NCI-H2196 (cell line): Measurements from ENCODE around the gene SPINK6.

Source experiments
- DNase-seq: peaks from one replicate; lab custom pipeline; 2025; ENCODE audit not compliant: unreplicated experiment; lab: John Stamatoyannopoulos, UW

SPINK6 gene, protein sequence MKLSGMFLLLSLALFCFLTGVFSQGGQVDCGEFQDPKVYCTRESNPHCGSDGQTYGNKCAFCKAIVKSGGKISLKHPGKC

GRCh38 chr5:148202531-148203203 lies at the start of gene SPINK6:
TSS of gene SPINK6 (plus strand) at chr5:148203042. CDS start at chr5:148203097, 55 bp downstream.
- DNase-seq, result no peak

DNA sequence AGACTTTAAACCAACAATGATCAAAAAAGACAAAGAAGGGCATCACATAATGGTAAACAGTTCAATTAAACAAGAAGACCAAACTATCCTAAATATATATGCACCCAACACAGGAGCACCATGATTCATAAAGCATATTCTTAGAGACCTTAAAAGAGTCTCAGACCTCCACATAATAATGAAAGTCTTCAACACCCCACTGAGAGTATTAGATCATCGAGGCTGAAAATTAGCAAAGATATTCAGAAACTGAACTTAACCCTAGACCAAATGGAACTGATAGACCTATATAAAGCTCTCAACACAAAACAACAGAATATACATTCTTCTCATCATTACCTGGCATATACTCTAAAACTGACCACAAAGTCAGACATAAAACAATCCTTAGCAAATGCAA lies 46.2 kb upstream of the SPINK6 start:
- no peak for DNase-seq

- no peak for DNase-seq
Measured at GRCh38 chr5:148162038-148162437, 40.8 kb upstream of the SPINK6 start.

GRCh38 chr5:148163345-148163744 lies 39.5 kb upstream of the SPINK6 start:
- no peak for DNase-seq

DNA sequence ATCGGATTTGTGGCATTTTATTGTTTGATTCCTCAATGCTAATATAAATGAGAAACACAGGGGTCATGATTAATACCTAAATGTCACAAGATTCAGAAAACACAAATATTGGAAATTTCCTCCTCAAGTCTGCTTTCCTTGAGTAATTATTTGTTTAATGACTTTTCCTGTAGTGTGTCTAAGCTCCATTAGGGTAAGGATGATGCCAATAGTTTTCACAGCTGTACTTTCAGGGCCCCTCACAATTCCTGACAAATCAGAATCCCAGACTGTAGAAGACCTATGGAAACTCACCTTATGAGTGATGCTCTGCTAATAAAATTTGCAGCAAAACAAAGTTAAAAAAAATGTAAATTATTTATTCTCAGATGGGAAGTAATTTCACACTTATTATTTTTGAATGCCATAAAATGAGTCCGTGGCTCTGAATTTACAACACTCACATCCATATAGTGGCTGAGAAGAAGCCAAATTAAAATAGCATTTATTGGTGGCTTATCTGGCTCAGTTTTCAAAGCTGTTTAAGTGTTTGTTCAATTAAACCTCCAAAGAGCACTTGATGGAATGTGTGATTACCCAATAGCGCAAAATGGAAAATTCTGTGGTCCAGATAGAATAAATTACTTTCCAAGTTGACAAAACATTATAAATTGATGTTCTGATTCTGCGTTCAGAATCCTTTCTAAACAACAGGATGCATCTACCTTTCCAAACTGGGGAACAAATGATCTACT lies 36.1 kb upstream of the SPINK6 start:
- no peak for DNase-seq

DNA sequence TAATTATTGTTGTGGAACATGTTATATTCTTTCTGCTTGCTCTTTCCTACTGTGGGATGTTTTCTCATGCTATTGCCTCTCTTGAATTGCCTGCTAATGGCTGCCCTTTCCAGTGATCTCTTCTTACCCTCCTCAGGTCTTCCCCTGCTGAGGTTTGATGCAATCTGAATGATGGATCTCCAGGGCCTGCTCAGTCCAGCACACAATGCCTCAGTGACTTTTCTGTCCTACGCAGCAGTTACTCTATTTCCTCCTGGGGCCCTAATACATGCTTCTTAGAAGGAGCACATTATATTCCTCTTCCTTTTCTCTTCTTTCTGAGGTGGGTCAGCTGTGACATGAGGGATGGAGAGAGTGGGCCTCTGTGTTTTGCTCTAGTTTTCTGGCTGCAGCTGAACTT lies 34.6 kb upstream of the SPINK6 start, which contains the start of gene SPINK14:
Gene SPINK14, plus strand, starts transcription at position 301 of the 400 bp plus-strand sequence. CDS start 1,187 bp downstream, outside the sequence.
- no peak for DNase-seq

GRCh38 chr5:148172377-148172776 lies 30.5 kb upstream of the SPINK6 start:
- DNase-seq, result no peak

GRCh38 chr5:148176480-148176879 lies 26.4 kb upstream of the SPINK6 start:
- no peak for DNase-seq

DNA sequence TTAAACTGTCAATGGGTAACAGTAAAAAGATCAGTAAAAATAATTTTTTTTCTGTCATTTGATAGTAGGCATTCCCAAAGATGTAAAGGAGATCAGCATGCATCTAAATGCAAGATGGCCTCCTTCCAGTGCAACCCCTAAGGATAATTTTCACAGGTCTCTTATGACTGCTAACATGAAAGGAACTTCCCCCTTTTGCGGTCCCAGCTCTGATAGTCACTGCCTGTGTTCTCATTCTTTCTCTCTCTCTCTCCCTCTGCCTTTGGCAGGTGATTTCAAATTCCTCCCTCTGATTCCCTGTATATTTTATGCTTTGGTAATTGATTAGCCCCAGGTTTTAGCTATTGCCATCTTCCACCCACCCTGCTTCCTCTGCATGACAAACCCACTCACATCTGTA lies 25.6 kb upstream of the SPINK6 start:
- no peak for DNase-seq

DNA sequence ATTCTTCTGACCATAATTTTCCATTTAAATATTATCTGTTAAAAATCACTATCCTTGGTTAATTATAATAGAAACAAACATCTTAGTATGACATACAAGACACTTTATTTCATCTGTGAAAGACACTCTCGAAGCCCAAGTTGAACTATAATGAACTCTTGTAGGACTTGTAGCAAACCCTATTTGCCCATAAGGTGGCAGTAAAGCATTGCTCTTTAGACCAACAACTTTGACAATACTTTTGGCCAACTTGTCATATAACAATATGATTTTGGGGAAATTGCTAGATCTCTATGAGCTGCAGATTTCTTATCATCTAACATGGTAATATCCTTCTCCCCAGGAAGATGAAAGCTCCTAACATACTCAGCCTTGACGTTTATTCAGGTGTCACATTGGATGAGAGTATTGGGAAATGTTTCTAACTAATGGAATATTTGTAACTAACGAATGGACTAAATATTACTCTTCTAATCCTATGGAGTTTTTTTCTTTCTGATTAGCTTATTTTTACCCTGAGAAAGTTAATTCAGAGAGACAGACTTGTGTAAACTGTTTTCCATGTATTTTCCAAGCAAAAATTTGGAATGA lies 23.5 kb upstream of the SPINK6 start:
- peak; percentile 52 for DNase-seq

- DNase-seq, result no peak
Measured at GRCh38 chr5:148186248-148187003, 16.4 kb upstream of the SPINK6 start.

GRCh38 chr5:148191010-148191409 lies 11.8 kb upstream of the SPINK6 start:
- no peak for DNase-seq

- no peak for DNase-seq
Measured at GRCh38 chr5:148193202-148193601, 9.6 kb upstream of the SPINK6 start.

- DNase-seq, result no peak
Measured at GRCh38 chr5:148201151-148201550, 1.7 kb upstream of the SPINK6 start.

DNA sequence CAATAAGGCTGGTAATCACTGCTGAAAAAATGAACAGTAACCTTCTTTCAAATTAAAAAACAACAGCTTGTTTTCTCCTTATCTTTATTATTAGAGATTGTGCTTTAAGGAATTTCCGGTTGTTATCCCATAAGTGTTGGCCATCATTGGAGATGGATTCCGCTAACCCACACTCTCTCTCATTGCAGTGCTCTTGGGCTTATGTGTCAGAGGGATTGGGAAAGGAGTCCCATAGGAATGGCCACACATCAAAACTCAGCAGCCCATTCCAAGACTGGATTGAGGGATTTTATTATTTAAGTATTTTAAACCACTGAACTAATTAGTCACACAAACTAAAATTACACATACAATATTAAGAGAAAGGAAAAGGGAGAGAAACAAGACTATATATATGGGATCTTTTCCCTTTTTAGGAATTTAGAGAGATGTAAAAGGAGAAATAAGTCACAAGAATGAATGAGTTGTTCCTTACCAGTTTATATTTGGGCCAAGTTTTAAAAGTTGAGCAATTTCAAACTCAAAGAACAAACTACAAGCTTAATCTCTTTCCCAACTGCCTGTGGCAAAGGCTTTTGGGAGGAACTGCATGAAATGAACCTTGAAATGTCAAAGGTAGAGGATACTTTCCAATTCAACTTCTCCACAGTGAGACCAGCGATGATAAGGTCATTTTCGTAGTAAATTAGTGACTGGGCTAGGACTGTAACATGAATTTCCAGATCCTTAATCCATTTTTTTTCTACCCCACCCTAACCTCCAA lies 2.4 kb downstream of the SPINK6 start:
- DNase-seq, result no peak

- no peak for DNase-seq
Measured at GRCh38 chr5:148205865-148206264, 3.0 kb downstream of the SPINK6 start.

DNA sequence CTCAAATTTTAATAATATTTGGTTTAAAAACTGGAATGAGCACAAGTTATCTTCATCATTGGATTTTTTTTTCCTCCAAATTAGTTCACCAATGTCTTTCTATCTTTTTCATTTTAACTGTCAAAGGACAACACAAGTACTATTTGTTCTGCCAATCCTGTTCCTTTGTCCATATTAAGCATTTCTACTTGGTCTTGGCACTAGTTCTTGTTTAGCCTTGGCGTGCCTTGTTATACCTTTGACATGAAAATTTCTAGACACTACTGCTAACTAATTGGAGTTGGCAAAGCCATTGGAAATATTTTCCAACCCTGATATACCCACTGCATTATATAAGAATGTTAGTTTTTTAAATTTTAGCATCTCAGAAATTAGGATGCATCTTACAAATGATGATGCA lies 3.8 kb downstream of the SPINK6 start:
- DNase-seq, result no peak

GRCh38 chr5:148208226-148208625 lies 5.4 kb downstream of the SPINK6 start:
- no peak for DNase-seq

DNA sequence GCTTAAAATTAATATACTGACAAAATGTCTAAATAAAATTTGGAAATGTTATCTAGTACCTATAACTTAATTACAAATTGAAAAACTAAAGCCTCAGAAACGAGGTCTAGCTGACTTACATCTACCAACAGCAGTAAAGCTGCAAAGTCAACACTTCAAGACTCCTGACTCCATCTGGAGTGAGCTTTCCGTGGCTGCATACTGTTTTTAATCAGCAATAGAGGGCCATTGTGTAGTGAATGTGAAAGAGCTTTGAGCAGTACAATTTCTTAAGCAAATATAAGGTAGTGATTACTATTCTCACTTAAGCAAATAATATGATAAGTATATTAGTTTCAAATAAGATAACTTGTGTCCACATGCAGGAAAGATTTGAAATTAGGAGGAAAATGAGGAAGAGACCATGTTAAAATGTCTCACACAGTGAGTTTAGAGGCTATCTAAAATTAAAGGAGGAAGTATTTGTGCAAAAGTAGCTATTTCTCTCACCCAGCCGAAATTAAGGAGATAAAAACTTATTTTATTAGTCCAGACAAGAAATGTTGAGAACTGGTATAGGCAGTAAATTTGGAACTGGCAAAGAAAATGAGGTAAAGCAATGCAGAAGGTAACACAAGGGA lies 6.4 kb downstream of the SPINK6 start:
- DNase-seq, result no peak

GRCh38 chr5:148214665-148215185 lies 11.9 kb downstream of the SPINK6 start:
- no peak for DNase-seq
